CD4-positive, alpha-beta T cell (primary cell): ENCODE data around the gene DUS3L. TPM values are rescaled to one million over a fixed set of nuclear protein-coding genes. Genes with fewer than 3 reads are reported as not detected.

ENCODE experiments used
- ATAC-seq: fragments of 200-7000 bp; cut with Tn5 transposase; one replicate; pipeline ENCODE4 v1.10.0; 2022; ENCODE audit warnings: mild to moderate bottlenecking; ENCODE audit not compliant: poor library complexity
- CTCF ChIA-PET: fragments of 350-600 bp; sonication (Branson Sonifier 250); formaldehyde crosslinking; loops from one replicate; lab custom pipeline; 2021; ENCODE audit warnings: antibody characterized with exemption, inconsistent platforms; lab: Charles Lee
- POLR2A ChIA-PET: fragments of 350-600 bp; sonication (Branson Sonifier 250); formaldehyde crosslinking; loops from one replicate; lab custom pipeline; 2021; ENCODE audit warnings: antibody characterized with exemption, inconsistent platforms; lab: Charles Lee
- DNase-seq, 14 experiments: peaks; one replicate each; pipeline ENCODE4 v3.0.0-alpha.2; 2013 to 2020; ENCODE audit warnings: mixed read lengths in 2 of 14
- H3K27ac ChIP-seq, 2 donors: one replicate each; pipeline versions ENCODE4 v1.5.1 to v1.7.0; 2013; ENCODE audit warnings: low read length in 2 of 2, low read depth in 1 of 2, mild to moderate bottlenecking in 1 of 2
- H3K27me3 ChIP-seq, 2 experiments: 1 replicate in 1 of 2; 2 replicates in 1 of 2; pipeline versions ENCODE4 v1.6.1 to v1.7.0; 2013; ENCODE audit warnings: low read length in 2 of 2, control low read depth in 1 of 2, mild to moderate bottlenecking in 1 of 2, moderate library complexity in 1 of 2; ENCODE audit not compliant: insufficient read depth in 2 of 2, control insufficient read depth in 1 of 2
- H3K36me3 ChIP-seq: one replicate; pipeline ENCODE4 v1.6.1; 2013; ENCODE audit warnings: low read length, control low read depth; ENCODE audit not compliant: insufficient read depth
- H3K4me1 ChIP-seq: one replicate; pipeline ENCODE4 v1.6.1; 2013; ENCODE audit warnings: low read length, control low read depth; ENCODE audit not compliant: insufficient read depth
- H3K4me3 ChIP-seq: one replicate; pipeline ENCODE4 v1.5.1; 2013; ENCODE audit warnings: mild to moderate bottlenecking, low read length, moderate library complexity
- H3K9me3 ChIP-seq, 2 experiments: 1 replicate in 1 of 2; 2 replicates in 1 of 2; pipeline versions ENCODE4 v1.6.1 to v1.7.0; 2013; ENCODE audit warnings: low read length in 2 of 2, mild to moderate bottlenecking in 2 of 2, control low read depth in 1 of 2, moderate library complexity in 1 of 2; ENCODE audit not compliant: control insufficient read depth in 1 of 2, insufficient read depth in 1 of 2
- H3K27ac Mint-ChIP-seq: one replicate; pipeline ENCODE4 v1.8.0; 2020; ENCODE audit warnings: mixed read lengths
- H3K27me3 Mint-ChIP-seq: one replicate; pipeline ENCODE4 v1.8.0; 2021; ENCODE audit warnings: mixed read lengths
- H3K36me3 Mint-ChIP-seq: one replicate; pipeline ENCODE4 v1.8.0; 2021; ENCODE audit warnings: low read depth, mixed read lengths
- H3K4me1 Mint-ChIP-seq: one replicate; pipeline ENCODE4 v1.8.0; 2021; ENCODE audit warnings: low read depth, mixed read lengths
- H3K4me3 Mint-ChIP-seq: one replicate; pipeline ENCODE4 v1.8.0; 2020; ENCODE audit warnings: mild to moderate bottlenecking, mixed read lengths
- H3K9me3 Mint-ChIP-seq: one replicate; pipeline ENCODE4 v1.8.0; 2020; ENCODE audit warnings: mixed read lengths
- intact Hi-C, 2 experiments: fragments of 100-400 bp; cut with DNase I in 1 of 2; cut with micrococcal nuclease in 1 of 2; formaldehyde crosslinking; loops; one replicate each; pipeline versions ENCODE4 v1.15.1 to v1.9.0; 2023 to 2025; cut with DNase I, micrococcal nuclease
- total RNA-seq, 174 experiments: library from RNA in 2 of 174; stranded (reverse) in 2 of 174; gene quantifications; one replicate each; pipeline ENCODE4 v1.2.3 and lab custom pipeline; 2021 to 2026
- TF ChIP-seq, protein P1 (sequence below): fragments of 200-600 bp; IDR thresholded peaks from one replicate; pipeline ENCODE4 v1.8.0; 2022; ENCODE audit warnings: antibody characterized with exemption, mild to moderate bottlenecking

The DUS3L gene
- total RNA-seq, 2 experiments from 2014 or later = 150 to 170 TPM

GRCh38 chr19:5803752-5804515 lies 13.0 kb upstream of the DUS3L start:
- H3K9me3 Mint-ChIP-seq = no peaks in the 10 kb centered on the region
- DNase-seq (peak; percentile 86 to 97 (median 90)), ATAC-seq (peak; percentile 97)
- H3K4me1 ChIP-seq = peaks cover 36% of the 10 kb centered on the region
- peak overlapping the region; percentile 47 for H3K4me3 ChIP-seq
- no peaks in the 10 kb centered on the region for H3K36me3 ChIP-seq
- TF ChIP-seq, protein P1, sequence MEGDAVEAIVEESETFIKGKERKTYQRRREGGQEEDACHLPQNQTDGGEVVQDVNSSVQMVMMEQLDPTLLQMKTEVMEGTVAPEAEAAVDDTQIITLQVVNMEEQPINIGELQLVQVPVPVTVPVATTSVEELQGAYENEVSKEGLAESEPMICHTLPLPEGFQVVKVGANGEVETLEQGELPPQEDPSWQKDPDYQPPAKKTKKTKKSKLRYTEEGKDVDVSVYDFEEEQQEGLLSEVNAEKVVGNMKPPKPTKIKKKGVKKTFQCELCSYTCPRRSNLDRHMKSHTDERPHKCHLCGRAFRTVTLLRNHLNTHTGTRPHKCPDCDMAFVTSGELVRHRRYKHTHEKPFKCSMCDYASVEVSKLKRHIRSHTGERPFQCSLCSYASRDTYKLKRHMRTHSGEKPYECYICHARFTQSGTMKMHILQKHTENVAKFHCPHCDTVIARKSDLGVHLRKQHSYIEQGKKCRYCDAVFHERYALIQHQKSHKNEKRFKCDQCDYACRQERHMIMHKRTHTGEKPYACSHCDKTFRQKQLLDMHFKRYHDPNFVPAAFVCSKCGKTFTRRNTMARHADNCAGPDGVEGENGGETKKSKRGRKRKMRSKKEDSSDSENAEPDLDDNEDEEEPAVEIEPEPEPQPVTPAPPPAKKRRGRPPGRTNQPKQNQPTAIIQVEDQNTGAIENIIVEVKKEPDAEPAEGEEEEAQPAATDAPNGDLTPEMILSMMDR = peak; percentile 81
- H3K27me3 ChIP-seq = peaks cover 26 to 28% of the 10 kb centered on the region in 2 experiments
- intact Hi-C loops = loop anchor here (1.0 to 5.0 kb wide), 5 partner anchors 13 to 558 kb away; partner anchors contain the start of genes VMAC (in 2 of the 2), CLPP (in 1 of the 2), DUS3L (in 1 of the 2) and RANBP3 (in 1 of the 2)
- H3K9me3 ChIP-seq = peaks cover 0 to 22% of the 10 kb centered on the region in 2 experiments
- H3K27me3 Mint-ChIP-seq = peaks cover 25% of the 10 kb centered on the region
- H3K4me3 Mint-ChIP-seq = peak overlapping the region; percentile 83
- no peaks in the 10 kb centered on the region for H3K36me3 Mint-ChIP-seq
- ChIA-PET CTCF (interaction anchor here (0.6 to 1.9 kb wide), 37 partner anchors 8 to 1816 kb away, joined by 3 to 63 read pairs (median 4); partner anchors contain the start of genes CLPP, DUS3L, FEM1A and FUT6), POLR2A (interaction anchor here (0.5 to 1.7 kb wide), 13 partner anchors 9 to 1826 kb away, joined by 3 to 33 read pairs (median 5); partner anchors contain the start of genes DUS3L, NDUFA11, PET100 and RANBP3)
- peak overlapping the region; percentile 68 for H3K27ac Mint-ChIP-seq
- peaks cover 18% of the 10 kb centered on the region for H3K4me1 Mint-ChIP-seq
- no peak overlapping the region for H3K27ac ChIP-seq

DNA sequence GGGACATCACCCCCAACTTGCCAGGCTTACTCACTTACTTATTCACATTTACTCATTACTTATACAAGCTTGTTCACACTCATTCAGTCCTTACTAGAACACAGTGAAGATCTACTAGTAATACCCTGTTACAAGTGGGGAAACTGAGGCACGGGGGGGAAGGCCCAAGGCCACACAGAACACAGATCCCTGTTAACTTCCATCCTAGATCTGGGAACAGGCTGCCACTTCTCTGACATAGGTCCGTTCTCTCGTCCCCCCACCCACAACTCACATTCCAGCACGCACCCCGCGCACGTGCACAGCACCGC lies 12.4 kb upstream of the DUS3L start:
- H3K9me3 Mint-ChIP-seq = no peaks in the 10 kb centered on the region
- TF ChIP-seq, protein P1 = no peak
- Histone ChIP-seq H3K4me3 (peak overlapping the region; percentile 47), H3K27ac (no peak overlapping the region), H3K27me3 (peaks cover 26 to 28% of the 10 kb centered on the region in 2 experiments), H3K9me3 (peaks cover 0 to 22% of the 10 kb centered on the region in 2 experiments), H3K4me1 (peaks cover 36% of the 10 kb centered on the region), H3K36me3 (no peaks in the 10 kb centered on the region)
- H3K27ac Mint-ChIP-seq = no peak overlapping the region
- H3K4me3 Mint-ChIP-seq = peak overlapping the region; percentile 83
- DNase-seq (no peak), ATAC-seq (no peak)
- peaks cover 18% of the 10 kb centered on the region for H3K4me1 Mint-ChIP-seq
- H3K36me3 Mint-ChIP-seq = no peaks in the 10 kb centered on the region
- POLR2A ChIA-PET = interaction anchor here (0.7 to 1.7 kb wide), 9 partner anchors 12 to 219 kb away, joined by 3 to 33 read pairs (median 7); partner anchors contain the start of genes DUS3L, NDUFA11, RANBP3 and SAFB
- peaks cover 28% of the 10 kb centered on the region for H3K27me3 Mint-ChIP-seq
- intact Hi-C loops = loop anchor here (5.0 kb wide), 2 partner anchors 174 to 559 kb away; partner anchors contain the start of genes CLPP (in 1 of the 2) and RANBP3 (in 1 of the 2)
- CTCF ChIA-PET = interaction anchor here (0.6 to 1.9 kb wide), 31 partner anchors 10 to 558 kb away, joined by 3 to 63 read pairs (median 5); partner anchors contain the start of genes CLPP, DUS3L, LONP1 and NDUFA11

DNA sequence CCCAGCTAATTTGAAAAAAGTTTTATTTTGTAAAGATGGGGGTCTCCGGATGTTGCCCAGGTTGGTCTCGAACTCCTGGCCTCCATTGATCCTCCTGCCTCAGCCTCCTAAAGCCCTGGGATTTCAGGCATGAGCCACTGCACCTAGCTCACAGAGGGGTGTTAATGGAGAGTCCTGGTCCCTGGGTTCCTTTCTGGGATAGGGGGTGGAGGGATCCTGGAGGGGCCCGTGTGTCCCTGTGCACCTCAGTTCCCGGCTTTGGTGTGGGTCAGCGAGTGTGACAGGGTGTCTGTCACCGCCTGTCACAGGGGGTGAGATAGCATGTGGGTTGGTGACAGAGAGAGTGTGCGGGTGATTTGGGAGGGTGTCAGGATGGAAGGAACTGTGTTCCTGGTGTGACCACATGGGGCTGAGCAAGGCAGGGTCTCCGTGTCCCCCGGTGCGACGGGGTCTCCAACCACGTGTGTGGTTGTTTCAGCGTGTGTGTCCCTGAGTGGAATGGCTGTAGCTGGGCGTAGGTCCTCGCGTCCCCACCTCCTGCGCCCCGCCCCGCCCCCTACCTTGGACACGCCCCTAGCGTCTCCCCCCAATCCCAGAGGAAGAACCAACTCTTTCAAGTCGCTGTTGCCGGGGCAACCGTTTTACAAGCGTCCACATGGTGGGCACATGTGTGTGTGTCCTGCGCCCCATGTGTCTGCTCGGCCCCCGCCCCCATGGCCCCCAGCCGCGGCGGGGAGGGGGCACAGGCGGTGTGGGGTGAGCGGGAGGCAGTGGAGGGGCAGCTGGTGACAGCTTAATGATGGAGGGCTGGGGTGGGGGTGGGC lies 11.0 kb upstream of the DUS3L start:
- peaks cover 18% of the 10 kb centered on the region for H3K4me1 Mint-ChIP-seq
- Histone ChIP-seq H3K9me3 (peaks cover 0 to 19% of the 10 kb centered on the region in 2 experiments), H3K36me3 (no peaks in the 10 kb centered on the region), H3K27ac (no peak overlapping the region), H3K27me3 (peaks cover 26 to 28% of the 10 kb centered on the region in 2 experiments), H3K4me3 (no peak overlapping the region), H3K4me1 (peaks cover 36% of the 10 kb centered on the region)
- DNase-seq = peak in 1 of 14 experiments; percentile 43
- no peak overlapping the region for H3K27ac Mint-ChIP-seq
- intact Hi-C loops = loop anchor here (5.0 kb wide), 2 partner anchors 175 to 560 kb away; partner anchors contain the start of genes CLPP (in 1 of the 2) and RANBP3 (in 1 of the 2)
- H3K36me3 Mint-ChIP-seq = no peaks in the 10 kb centered on the region
- TF ChIP-seq, protein P1 = no peak
- ChIA-PET CTCF (no interaction called here), POLR2A (no interaction called here)
- H3K4me3 Mint-ChIP-seq = peak overlapping the region; percentile 62
- peaks cover 28% of the 10 kb centered on the region for H3K27me3 Mint-ChIP-seq
- no peak for ATAC-seq
- H3K9me3 Mint-ChIP-seq = no peaks in the 10 kb centered on the region
